WTC11 (cell line): ENCODE results near the gene BOLA2B.
"Not testable (repeated sequence)": the region's sequence is repeated elsewhere in the genome, so short reads cannot be mapped to it uniquely, and the experiment has no call there.

Experiments
- CREM ChIP-seq: sonication (generic); formaldehyde crosslinking; IDR thresholded peaks from 2 replicates; pipeline ENCODE4 v1.8.1; 2022; ENCODE audit warnings: mild to moderate bottlenecking, missing genetic modification reagents, moderate library complexity
- FOXK1 ChIP-seq: sonication (generic); formaldehyde crosslinking; IDR thresholded peaks from 2 replicates; pipeline ENCODE4 v1.8.0; 2022; ENCODE audit warnings: mild to moderate bottlenecking, moderate library complexity, missing genetic modification reagents
- TF ChIP-seq, protein P1 (sequence below): sonication (generic); formaldehyde crosslinking; conservative IDR thresholded peaks from 2 replicates; pipeline ENCODE4 v1.8.1; 2023; ENCODE audit warnings: mild to moderate bottlenecking, low read depth, missing genetic modification reagents, moderate library complexity

DNA sequence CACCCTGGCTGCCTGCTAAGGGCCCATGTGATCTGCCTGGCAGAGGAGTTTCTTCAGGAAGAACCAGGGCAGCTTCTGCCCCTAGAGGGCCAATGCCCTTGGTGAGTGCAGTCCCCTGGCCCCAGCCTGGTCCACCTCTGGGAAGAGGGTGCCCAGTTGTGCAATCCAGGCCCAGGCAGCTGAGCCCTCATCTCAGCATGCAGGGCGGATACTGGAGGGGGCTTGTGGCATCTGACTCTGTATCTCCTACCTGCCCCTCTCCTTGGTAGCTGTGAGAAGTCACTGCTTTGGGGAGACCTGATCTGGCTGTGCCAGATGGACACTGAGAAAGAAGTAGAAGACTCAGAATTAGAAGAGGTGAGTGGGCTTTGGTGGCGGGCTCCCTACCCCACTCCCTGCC lies 3.5 kb upstream of the BOLA2B start:
- TF ChIP-seq, protein P1, sequence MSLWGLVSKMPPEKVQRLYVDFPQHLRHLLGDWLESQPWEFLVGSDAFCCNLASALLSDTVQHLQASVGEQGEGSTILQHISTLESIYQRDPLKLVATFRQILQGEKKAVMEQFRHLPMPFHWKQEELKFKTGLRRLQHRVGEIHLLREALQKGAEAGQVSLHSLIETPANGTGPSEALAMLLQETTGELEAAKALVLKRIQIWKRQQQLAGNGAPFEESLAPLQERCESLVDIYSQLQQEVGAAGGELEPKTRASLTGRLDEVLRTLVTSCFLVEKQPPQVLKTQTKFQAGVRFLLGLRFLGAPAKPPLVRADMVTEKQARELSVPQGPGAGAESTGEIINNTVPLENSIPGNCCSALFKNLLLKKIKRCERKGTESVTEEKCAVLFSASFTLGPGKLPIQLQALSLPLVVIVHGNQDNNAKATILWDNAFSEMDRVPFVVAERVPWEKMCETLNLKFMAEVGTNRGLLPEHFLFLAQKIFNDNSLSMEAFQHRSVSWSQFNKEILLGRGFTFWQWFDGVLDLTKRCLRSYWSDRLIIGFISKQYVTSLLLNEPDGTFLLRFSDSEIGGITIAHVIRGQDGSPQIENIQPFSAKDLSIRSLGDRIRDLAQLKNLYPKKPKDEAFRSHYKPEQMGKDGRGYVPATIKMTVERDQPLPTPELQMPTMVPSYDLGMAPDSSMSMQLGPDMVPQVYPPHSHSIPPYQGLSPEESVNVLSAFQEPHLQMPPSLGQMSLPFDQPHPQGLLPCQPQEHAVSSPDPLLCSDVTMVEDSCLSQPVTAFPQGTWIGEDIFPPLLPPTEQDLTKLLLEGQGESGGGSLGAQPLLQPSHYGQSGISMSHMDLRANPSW (CRISPR knock-in tag), result not testable (repeated sequence)
- not testable (repeated sequence) for TF ChIP-seq FOXK1, CREM (CRISPR knock-in tag)
